RCC 7860 (cell line): ENCODE measurements around the gene PIK3R2.
A peak's percentile ranks its signal among the peaks of the same experiment; 100 is the strongest.
"Not testable (repeated sequence)": the region's sequence is repeated elsewhere in the genome, so short reads cannot be mapped to it uniquely, and the experiment has no call there.

Source experiments
- DNase-seq: peaks from one replicate; pipeline ENCODE4 v3.0.0-alpha.2; 2015; ENCODE audit warnings: low spot score
- FAIRE-seq: peaks from 2 replicates; lab custom pipeline; 2012; peaks lifted over from hg19 to GRCh38; lab: Jason Lieb, UNC

Gene PIK3R2

DNA sequence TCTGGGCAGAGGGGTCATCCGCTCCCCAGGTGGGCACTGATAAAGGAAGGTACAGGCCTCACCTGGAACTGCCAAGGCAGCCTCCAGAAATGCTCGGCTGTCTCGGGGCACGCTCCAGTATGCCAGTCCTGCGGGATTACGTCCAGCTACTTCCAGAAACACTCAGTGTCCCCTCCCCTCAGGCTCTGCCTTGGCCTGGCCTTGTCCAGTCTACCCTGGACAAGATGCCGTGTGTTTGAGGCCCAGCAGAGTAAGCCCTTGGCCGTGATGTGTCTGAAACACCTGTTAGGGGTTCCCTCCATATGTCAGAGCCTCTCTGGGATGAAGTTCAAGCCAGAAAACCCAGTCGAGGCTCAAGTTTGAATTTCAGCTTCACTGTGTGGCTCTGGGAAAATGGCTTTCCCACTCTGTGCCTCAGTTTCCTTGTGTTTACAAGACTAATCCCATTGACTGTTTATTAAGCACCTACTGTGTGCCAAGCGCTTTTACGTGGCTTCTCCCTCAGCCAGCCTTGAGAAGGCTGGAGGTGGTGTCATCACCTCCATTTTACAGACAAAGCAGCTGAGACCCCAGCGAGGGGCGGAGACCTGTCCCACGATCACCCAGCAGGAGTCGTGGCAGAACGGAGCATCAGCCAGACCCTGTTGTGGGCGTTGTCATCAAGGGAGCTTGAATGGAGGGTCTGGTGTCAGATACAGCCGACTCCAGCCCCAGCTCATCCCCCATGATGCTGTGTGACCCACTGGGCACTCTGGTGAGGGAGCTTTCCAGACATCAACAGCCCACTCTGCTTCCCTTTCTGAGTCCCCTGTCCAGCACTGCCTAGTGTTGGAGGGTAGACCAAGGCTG is 2.0 kb upstream of the PIK3R2 start:
- no peak for DNase-seq
- no peak for FAIRE-seq

DNA sequence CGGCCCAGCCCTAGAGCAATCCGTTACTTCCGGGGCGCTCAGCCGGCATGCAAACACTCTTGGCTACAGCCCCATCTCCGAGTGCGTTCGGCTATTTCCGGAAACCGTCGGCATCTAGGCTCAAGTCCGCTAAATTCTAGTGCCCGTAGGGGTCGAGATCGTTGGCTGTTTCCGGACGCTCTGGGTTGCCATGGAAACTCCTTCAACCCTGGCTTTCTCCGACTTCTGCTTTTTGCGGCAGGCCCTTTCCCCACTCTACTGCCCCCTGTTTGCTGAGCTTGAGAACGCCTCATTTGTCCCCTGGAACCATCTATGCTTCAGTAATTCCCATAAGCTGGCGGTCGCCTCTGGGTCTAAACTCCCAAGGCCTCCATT is 534 bp upstream of the PIK3R2 start:
- peak; percentile 90 for FAIRE-seq
- DNase-seq = peak; percentile 96

DNA sequence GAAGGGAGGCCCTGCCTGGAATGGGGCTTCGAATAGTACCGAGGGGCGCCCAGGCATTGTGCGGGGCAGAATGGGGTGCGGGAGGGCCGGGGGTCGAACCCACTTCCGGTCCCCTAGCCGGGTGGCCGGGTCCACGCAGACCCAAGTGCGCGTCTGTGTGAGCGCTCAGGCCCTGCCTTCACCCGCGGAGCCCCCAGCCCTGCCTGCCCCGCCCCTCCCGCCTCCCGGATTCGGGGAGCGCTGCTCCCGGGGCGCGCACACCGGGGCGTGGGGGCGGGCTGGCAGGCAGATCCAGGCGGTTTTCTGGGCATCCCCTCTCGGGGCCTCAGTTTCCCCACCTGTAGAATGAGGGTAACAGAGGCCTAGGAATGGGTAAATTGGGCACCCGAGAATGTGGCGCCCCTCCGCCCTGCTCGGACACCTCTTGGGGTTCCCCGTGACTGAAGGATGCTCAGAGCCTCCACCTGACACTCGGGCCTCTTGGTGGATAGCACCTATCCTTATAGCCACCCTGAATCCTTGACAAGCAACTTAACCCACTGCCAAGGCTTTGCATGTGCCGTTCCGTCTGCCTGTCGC is 682 bp downstream of the PIK3R2 start:
- FAIRE-seq (no peak), DNase-seq (no peak)

DNA sequence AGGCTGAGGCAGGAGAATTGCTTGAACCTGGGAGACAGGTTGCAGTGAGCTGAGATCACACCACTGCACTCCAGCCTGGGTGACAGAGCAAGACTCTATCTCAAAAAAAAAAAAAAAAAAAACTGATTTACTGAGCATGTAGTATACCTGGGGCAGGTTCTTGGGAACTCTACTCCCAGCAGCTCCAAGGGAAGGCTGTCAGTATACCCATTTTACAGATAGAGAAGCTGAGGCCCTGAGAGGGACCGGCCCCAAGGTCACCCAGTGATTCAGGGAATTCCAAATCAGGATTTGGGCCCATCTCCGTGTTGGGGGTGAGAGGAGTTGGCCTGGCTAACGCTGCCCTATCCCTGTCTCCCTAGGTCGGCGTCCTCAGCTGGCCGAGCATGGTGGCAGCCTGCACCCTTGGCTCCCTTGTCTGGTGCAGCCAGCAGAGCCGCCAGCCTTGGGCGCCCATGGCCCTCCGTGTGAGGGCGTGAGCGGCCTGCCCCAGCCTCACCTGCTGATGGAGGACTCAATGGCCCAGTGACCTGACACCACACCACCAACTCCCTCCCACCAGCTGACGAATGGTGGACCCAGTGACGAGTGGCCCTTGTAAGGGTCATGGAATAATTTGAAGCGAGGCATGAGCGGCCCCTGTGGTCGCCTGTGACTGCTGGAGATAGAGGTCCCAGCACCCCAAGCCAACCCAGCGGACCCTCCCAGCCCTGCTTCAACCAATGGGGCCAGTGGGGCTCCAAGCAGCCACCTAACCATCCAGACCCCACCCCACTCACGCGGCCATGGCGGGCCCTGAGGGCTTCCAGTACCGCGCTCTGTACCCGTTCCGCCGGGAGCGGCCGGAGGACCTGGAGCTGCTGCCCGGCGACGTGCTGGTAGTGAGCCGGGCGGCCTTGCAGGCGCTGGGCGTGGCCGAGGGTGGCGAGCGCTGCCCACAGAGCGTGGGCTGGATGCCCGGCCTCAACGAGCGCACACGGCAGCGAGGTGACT is 2.4 kb downstream of the PIK3R2 start:
- FAIRE-seq (no peak), DNase-seq (no peak)

DNA sequence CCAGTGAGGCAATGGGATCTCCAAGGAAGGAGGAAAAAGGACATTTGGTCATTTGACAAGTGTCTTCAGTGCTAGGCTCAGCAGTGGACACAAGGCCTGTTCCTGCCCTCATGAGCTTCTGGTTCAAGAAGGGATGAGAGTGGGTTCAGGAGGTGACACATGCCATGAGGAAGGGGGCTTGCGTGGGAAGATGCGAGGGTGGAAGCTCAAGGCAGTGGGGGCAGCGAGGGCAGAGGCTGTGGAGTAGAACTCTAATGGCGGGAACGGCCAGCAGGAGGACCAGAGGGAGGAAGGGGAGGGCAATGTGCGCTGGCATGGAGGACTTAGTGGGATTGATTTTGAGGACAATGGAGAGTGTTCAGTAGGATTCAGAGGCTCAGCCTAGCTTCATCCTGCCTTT is 3.3 kb downstream of the PIK3R2 start:
- no peak for DNase-seq
- no peak for FAIRE-seq

DNA sequence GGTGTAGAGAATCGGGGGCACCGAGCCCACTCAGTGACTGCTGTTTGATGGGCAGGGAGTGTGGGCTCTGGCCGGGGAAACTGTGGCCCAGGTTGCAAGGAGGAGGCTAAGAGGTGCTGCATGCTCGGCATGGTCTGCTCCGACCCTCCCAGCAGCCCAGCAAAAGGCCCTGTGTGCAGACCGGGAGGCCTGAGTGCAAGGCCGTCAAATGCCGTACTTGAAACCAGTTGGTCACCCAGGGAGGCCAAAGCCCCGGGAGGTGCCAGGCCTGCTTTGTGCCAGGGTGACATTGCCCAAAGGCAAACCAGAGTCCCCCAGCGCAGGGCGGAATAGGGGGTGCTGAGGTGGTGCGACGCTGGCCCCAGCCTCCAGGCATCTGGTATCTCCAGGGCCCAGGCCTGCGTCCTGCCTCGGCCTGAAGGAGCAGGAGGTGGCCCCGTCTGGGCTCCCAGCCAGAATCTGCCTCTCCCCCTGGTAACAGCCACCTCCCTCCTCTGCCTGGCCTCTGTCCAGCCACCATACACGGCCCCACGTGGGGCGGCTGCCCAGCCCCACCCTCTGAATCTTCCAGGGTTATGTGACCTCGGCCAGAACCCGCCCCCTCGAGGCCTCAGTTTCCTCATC is 4.0 kb downstream of the PIK3R2 start:
- DNase-seq (peak; percentile 53), FAIRE-seq (no peak)

DNA sequence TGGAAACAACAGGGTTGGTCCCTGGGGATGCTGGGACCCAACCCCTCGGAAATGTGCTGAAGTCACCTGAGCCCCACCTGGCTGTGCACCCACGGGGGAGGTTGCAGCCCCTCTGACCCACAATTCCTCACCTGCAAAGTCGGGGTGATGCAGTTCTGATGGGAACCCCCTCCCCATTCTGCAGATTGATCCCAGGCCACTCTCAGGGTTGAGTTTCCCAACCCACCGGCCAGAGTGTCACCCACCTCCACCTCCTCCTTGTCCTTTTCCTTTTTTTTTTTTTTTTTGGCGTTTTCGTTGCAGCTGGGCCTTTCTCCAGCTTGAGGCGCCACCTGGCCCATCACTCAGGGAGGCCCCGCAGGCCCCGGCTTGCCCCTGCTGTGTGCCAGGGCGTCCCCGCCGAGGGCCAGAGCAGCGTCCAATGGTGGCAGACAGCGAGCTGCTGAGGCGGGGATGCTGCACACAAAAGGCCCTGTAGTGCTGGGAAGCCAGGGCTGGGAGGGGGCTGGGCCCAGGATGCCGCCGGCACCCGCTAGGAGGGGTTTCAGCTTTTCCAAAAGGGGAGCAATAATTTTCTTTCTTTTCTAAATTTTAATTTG is 4.6 kb downstream of the PIK3R2 start:
- FAIRE-seq (no peak), DNase-seq (no peak)

DNA sequence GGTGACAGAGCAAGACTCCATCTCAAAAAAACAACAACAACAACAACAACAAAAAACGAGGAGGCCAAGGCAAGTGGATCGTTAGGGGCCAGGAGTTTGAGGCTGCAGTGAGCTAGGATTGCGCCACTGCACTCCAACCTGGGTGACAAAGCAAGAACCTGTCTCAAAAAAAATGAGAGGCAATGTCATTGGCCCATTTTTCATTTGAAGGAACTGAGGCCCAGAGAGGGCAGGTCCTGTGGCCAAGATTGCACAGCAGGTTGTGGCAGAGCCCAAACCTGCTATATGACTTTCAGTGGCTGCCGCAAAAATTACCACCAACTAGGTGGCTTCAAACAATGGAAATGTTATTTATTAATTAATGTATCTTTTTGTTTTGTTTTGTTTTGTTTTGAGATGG is 5.5 kb downstream of the PIK3R2 start:
- DNase-seq (no peak), FAIRE-seq (no peak)

DNA sequence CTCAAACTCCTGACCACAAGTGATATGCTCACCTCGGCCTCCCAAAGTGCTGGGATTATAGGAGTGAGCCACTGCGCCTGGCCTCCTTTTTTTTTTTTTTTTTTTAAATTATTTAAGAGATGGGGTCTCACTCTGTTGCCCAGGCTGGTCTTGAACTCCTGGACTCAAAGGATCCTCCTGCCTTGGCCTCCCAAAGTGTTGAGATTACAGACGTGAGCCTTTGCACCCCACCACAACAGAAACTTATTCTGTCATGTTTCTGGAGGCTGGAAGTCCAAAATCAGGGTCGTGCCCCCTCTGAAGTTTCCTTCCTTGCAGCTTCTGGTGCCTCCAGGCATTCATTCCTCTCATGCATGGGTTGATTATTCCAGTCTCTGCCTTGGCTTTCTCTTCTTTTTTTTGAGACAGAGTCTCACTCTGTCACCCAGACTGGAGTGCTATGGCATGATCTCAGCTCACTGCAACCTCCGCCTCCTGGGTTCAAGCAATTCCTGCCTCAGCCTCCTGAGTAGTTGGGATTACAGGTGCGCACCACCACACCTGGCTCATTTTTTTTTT is 6.2 kb downstream of the PIK3R2 start:
- DNase-seq, FAIRE-seq: not testable (repeated sequence)

DNA sequence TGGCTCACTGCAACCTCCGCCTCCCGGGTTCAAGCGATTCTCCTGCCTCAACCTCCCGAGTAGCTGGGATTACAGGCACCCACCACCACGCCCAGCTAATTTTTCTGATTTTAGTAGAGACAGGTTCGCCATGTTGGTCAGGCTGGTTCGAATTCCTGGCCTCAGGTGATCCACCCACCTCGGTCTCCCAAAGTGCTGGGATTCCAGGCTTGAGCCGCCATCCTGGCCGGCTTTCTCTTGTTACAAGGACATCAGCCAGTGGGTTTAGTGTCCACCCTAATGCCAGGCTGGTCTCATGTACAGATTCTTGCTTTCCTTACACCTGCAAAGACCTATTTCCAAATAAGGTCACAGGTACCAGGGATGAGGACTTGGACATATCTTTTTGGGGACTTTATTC is 6.8 kb downstream of the PIK3R2 start:
- FAIRE-seq = no peak

DNA sequence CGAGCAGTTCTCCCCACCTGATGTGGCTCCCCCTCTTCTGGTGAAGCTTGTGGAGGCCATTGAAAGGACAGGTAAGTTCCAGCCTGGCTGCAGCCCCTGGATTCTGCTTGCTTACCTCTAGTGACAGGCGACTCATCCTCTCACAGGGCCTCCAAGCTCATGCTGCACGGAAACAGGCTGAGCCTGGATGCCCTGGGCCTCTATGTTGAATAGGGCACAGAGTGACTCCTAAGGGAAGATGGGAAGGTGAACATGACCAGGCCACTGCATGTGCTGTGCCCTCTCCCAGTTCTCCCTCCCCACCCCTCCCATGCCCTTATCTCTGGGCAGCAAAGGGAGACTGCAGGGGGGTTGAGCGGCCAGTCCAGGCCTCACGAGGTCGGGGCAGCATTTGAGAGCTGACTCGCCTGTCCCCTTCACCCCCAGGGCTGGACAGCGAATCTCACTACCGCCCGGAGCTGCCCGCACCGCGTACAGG is 7.6 kb downstream of the PIK3R2 start:
- DNase-seq (no peak), FAIRE-seq (no peak)

More for the DNA sequence above, 6.8 kb downstream of the PIK3R2 start:
- DNase-seq = no peak

DNA sequence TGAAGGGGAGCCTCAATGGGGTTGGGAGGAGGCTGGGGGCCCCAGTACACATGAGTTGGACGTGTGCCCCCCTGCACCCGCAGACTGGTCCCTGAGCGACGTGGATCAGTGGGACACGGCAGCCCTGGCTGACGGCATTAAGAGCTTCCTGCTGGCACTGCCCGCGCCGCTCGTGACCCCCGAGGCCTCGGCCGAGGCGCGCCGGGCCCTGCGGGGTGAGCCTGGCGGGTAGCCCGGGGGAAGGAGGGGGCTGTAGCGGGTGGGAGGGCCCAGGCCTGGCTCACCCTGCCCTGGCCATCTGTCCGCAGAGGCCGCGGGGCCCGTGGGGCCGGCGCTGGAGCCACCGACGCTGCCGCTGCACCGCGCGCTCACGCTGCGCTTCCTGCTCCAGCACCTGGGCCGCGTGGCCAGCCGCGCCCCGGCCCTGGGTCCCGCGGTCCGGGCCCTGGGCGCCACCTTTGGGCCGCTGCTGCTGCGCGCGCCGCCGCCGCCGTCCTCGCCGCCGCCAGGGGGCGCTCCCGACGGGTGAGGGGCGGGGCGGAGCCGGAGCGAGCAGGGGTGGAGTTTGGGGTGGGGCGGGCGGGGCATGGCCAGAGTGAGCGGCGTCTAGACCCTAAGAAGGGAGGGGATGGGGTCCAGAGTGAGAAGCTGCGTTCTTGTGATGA is 8.1 kb downstream of the PIK3R2 start:
- FAIRE-seq = no peak
- peak; percentile 17 for DNase-seq

DNA sequence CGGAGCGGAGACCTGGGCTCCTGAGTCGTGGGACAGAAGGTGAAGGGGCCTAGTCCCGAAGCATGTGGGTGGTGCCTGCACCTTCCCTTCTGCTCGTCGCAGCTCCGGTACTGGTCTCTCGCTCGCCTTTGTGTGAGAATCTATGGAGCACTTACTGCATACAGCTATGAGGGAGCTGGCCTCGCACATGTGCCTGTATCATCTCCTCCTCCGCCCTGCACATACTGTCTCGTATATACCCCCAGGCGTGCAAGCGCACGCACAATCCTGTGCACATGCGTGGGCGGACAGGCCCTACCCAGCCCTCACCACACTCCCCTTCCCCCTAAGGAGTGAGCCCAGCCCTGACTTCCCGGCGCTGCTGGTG is 8.7 kb downstream of the PIK3R2 start:
- DNase-seq = no peak
- no peak for FAIRE-seq

DNA sequence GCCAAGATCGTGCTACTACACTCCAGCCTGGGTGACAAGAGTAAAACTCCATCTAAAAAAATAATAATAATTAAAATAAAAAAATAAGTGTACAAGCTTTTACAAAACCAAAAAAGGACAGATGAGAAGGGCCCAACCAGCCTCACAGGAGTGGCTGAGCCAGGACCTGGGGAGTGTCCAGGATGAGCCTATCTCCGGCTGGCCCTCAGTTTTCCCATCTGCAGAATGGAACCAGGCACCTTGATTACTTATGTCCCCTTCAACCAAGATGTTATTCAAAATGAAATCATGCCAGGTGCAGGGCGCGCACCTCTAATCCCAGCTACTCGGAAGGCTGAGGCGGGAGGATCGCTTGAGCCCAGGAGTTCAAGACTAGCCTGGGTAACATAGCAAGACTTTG is 11.1 kb downstream of the PIK3R2 start:
- no peak for DNase-seq
- FAIRE-seq = no peak

DNA sequence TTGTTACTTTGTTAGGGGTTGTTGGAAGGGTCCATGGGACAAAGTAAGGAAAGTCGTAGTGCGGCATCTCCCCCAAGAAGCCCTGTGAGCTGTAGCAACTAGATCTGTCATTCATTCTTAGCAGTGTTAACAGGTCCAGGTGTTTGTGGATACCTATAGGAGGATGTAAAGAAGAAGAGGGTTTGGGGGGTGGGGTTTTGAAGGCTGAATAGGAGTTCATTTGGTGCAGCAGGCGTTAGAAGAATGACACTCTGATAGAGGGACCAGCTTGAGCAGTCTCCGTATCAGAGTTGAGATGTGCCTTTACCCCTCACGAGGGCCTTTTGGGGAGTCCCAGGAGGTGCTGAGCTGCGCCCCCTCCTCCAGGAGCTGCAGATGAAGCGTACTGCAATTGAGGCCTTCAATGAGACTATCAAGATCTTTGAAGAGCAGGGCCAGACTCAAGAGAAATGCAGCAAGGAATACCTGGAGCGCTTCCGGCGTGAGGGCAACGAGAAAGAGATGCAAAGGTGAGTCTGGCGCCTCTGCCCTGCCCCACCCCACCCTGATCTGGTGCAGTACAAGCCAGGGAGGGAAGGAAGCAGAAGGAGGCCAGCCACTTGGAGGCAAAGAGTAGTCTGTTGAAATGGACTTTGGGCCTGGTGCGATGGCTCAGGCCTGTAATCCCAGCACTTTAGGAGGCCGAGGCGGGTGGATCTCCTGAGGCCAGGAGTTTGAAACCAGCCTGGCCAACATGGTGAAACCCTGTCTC is 13.0 kb downstream of the PIK3R2 start:
- DNase-seq = no peak
- no peak for FAIRE-seq

DNA sequence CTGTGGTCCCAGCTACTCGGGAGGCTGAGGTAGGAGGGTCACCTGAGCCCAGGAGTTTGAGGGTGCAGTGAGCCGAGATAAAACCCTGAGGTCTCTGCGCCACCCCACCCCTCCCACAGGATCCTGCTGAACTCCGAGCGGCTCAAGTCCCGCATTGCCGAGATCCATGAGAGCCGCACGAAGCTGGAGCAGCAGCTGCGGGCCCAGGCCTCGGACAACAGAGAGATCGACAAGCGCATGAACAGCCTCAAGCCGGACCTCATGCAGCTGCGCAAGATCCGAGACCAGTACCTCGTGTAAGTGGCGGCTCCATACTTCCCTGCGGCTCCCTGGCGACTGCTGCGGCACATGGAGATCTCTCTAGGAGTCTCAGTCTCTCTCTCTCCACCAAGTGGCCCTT is 14.0 kb downstream of the PIK3R2 start:
- DNase-seq (no peak), FAIRE-seq (no peak)

DNA sequence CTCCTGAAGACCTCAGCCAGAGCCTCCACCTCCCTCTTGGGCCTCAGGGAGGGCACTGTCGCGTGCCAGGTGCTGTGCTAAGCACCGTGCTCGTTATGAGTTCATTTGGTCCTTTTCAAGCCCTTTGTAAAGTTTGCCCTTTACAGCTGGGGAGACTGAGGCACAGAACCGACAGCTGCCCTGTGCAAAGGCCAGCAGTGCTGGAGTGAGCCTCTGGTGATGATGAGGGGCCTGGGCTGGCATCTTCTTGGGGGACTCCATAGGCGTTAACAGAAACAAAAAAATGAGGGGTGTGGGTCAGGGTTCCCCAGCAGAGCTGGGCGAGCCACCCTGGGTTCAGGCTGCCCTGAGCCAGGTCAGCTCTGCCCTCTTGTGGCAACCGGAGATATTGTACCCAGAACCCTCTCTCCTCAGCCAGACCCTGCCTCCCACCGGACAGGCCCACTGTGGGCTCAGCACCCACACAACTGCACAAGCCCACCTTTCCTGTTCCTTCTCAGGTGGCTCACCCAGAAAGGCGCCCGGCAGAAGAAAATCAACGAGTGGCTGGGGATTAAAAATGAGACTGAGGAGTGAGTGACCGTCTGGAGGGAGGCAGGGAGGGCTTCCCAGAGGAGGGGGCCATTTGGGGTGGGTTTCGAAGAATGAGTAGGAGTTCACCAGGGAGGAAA is 15.1 kb downstream of the PIK3R2 start:
- DNase-seq = no peak
- FAIRE-seq = no peak

DNA sequence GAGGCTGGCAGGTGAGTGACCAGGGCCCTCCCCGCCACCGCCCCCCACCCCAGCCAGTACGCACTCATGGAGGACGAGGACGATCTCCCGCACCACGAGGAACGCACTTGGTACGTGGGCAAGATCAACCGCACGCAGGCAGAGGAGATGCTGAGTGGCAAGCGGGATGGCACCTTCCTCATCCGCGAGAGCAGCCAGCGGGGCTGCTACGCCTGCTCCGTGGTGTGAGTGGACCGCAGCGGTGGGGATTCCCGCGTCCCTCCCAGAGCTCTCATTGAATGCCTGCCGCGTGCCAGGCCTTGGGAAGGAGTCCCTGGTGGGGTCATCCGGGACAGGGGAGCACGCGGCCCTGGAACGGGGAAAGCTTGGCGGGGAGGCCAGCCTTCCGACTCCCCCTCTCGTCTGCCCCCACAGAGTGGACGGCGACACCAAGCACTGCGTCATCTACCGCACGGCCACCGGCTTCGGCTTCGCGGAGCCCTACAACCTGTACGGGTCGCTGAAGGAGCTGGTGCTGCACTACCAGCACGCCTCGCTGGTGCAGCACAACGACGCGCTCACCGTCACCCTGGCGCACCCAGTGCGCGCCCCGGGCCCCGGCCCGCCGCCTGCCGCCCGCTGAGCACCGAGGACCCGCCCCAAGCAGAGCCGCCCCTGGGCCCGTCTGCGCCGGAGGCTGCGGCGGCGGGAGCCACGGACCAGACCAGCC is 15.9 kb downstream of the PIK3R2 start:
- no peak for DNase-seq

More for the DNA sequence above, 15.9 kb downstream of the PIK3R2 start:
- no peak for FAIRE-seq
